ENCODE results near the gene CPPED1.

DNA sequence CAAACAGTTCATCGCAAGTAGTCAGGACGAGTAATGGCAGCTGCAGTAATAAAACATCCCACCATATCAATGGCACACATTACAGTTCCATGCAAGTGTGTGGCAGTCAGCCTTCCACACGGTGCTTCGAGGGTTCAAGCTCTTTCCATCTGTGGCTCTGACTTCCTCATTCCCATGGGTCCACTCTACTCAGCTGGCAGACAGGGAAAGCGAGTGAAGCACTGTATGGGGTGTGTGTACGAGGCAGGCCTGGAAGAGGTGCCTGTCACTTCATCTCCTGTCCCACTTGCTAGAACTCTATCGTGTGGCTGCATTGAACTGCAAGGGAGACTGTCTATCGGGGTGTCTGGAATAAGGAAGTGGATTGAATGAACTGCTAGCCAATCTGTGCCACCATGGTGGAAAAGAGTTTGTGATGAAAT lies 160.6 kb downstream of the CPPED1 start:
- TF ChIP-seq, protein P1, sequence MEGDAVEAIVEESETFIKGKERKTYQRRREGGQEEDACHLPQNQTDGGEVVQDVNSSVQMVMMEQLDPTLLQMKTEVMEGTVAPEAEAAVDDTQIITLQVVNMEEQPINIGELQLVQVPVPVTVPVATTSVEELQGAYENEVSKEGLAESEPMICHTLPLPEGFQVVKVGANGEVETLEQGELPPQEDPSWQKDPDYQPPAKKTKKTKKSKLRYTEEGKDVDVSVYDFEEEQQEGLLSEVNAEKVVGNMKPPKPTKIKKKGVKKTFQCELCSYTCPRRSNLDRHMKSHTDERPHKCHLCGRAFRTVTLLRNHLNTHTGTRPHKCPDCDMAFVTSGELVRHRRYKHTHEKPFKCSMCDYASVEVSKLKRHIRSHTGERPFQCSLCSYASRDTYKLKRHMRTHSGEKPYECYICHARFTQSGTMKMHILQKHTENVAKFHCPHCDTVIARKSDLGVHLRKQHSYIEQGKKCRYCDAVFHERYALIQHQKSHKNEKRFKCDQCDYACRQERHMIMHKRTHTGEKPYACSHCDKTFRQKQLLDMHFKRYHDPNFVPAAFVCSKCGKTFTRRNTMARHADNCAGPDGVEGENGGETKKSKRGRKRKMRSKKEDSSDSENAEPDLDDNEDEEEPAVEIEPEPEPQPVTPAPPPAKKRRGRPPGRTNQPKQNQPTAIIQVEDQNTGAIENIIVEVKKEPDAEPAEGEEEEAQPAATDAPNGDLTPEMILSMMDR (IDR thresholded peaks at IDR 0.05) = no peak
- TF ChIP-seq POLR2A (IDR thresholded peaks at IDR 0.05) (no peak), EP300 (IDR thresholded peaks at IDR 0.05) (no peak), POLR2AphosphoS5 (IDR thresholded peaks at IDR 0.05) (no peak)

Data from stomach (tissue), 4 donors.